ENCODE measurements around the gene HADHA.

The HADHA gene

GRCh38 chr2:26184555-26185303 is 59.7 kb downstream of the HADHA start:
- H3K4ac ChIP-seq (ENCODE audit: low read depth in 1 of 2, low read length in 2 of 2) = peak overlapping the region; percentile 46 to 82
- H4K91ac ChIP-seq (ENCODE audit: low read length) = peak overlapping the region; percentile 74
- no peaks in the 10 kb centered on the region for H3K9me3 ChIP-seq (ENCODE audit: control insufficient read depth, low read length)
- H3K27ac ChIP-seq (ENCODE audit: low read length, poor library complexity, severe bottlenecking) = no peak overlapping the region
- peaks cover 4 to 20% of the 10 kb centered on the region in 2 experiments for H3K36me3 ChIP-seq (ENCODE audit: control insufficient read depth in 1 of 2, insufficient read depth in 2 of 2, low read depth in 1 of 2, low read length in 2 of 2)
- H2BK12ac ChIP-seq (ENCODE audit: low read length in 2 of 2) = peak overlapping the region; percentile 34 to 45
- H3K4me1 ChIP-seq (ENCODE audit: control insufficient read depth, insufficient read depth, low read depth, low read length) = peaks cover 10% of the 10 kb centered on the region
- H3K18ac ChIP-seq (ENCODE audit: low read depth in 1 of 2, low read length in 2 of 2) = peak overlapping the region; percentile 91 to 99
- WGBS = 2% methylated on average over 84 of the region's 114 CpGs
- H2BK120ac ChIP-seq (ENCODE audit: low read depth, low read length) = peak overlapping the region; percentile 67
- peak overlapping the region; percentile 99 for H4K8ac ChIP-seq (ENCODE audit: low read length)
- H3K27me3 ChIP-seq (ENCODE audit: control insufficient read depth in 1 of 2, insufficient read depth in 1 of 2, low read length in 2 of 2) = peaks cover 7 to 24% of the 10 kb centered on the region in 2 experiments
- H3K14ac ChIP-seq (ENCODE audit: low read length in 2 of 2) = peak overlapping the region in 1 of 2 experiments; percentile 98
- no peak overlapping the region for H2BK5ac ChIP-seq (ENCODE audit: low read depth, low read length, poor library complexity, severe bottlenecking)
- peak overlapping the region; percentile 54 for H3K4me2 ChIP-seq (ENCODE audit: low read length, poor library complexity, severe bottlenecking)
- H2AK5ac ChIP-seq (ENCODE audit: low read length, severe bottlenecking) = no peak overlapping the region
- peak overlapping the region in 1 of 2 experiments; percentile 74 for H3K23ac ChIP-seq (ENCODE audit: low read length in 2 of 2)
- H3K4me3 ChIP-seq (ENCODE audit: insufficient read depth in 1 of 2, low read depth in 1 of 2, low read length in 2 of 2) = peak overlapping the region; percentile 43 to 82
- H3K79me1 ChIP-seq (replicated peaks; ENCODE audit: low read length, poor library complexity, severe bottlenecking) = no peaks in the 10 kb centered on the region
- peak overlapping the region; percentile 89 for H3K9ac ChIP-seq (ENCODE audit: low read length)
- H2AFZ ChIP-seq (ENCODE audit: low read depth, low read length) = peak overlapping the region; percentile 99
- peak overlapping the region; percentile 94 for H2BK15ac ChIP-seq (ENCODE audit: low read depth, poor library complexity, severe bottlenecking)
- DNase-seq = peak; percentile 78

- Histone ChIP-seq H2AFZ (ENCODE audit: low read depth, low read length) (peak overlapping the region; percentile 99), H3K27ac (ENCODE audit: low read length, poor library complexity, severe bottlenecking) (no peak overlapping the region), H2AK5ac (ENCODE audit: low read length, severe bottlenecking) (no peak overlapping the region), H3K4me2 (ENCODE audit: low read length, poor library complexity, severe bottlenecking) (no peak overlapping the region), H3K4ac (ENCODE audit: low read depth in 1 of 2, low read length in 2 of 2) (peak overlapping the region in 1 of 2 experiments; percentile 82), H3K9ac (ENCODE audit: low read length) (peak overlapping the region; percentile 76), H2BK15ac (ENCODE audit: low read depth, poor library complexity, severe bottlenecking) (no peak overlapping the region), H3K4me1 (ENCODE audit: control insufficient read depth, insufficient read depth, low read depth, low read length) (peaks cover 16% of the 10 kb centered on the region), H3K18ac (ENCODE audit: low read depth in 1 of 2, low read length in 2 of 2) (peak overlapping the region; percentile 91 to 99), H3K23ac (ENCODE audit: low read length in 2 of 2) (peak overlapping the region in 1 of 2 experiments; percentile 74), H3K79me1 (replicated peaks; ENCODE audit: low read length, poor library complexity, severe bottlenecking) (no peaks in the 10 kb centered on the region), H2BK12ac (ENCODE audit: low read length in 2 of 2) (peak overlapping the region; percentile 34 to 45), H2BK120ac (ENCODE audit: low read depth, low read length) (peak overlapping the region; percentile 67), H4K91ac (ENCODE audit: low read length) (peak overlapping the region; percentile 74), H3K4me3 (ENCODE audit: insufficient read depth in 1 of 2, low read depth in 1 of 2, low read length in 2 of 2) (peak overlapping the region in 1 of 2 experiments; percentile 82), H3K9me3 (ENCODE audit: control insufficient read depth, low read length) (no peaks in the 10 kb centered on the region), H3K14ac (ENCODE audit: low read length in 2 of 2) (peak overlapping the region in 1 of 2 experiments; percentile 98), H3K36me3 (ENCODE audit: control insufficient read depth in 1 of 2, insufficient read depth in 2 of 2, low read depth in 1 of 2, low read length in 2 of 2) (peaks cover 4 to 13% of the 10 kb centered on the region in 2 experiments), H4K8ac (ENCODE audit: low read length) (peak overlapping the region; percentile 99), H2BK5ac (ENCODE audit: low read depth, low read length, poor library complexity, severe bottlenecking) (no peak overlapping the region), H3K27me3 (ENCODE audit: control insufficient read depth in 1 of 2, insufficient read depth in 1 of 2, low read length in 2 of 2) (peaks cover 10 to 28% of the 10 kb centered on the region in 2 experiments)
- WGBS = 63% methylated on average over 33 of the region's 34 CpGs
- no peak for DNase-seq
Measured at GRCh38 chr2:26184121-26184520, 60.3 kb downstream of the HADHA start.

- H4K8ac ChIP-seq (ENCODE audit: low read length) = no peak overlapping the region
- H4K91ac ChIP-seq (ENCODE audit: low read length) = no peak overlapping the region
- peaks cover 10 to 28% of the 10 kb centered on the region in 2 experiments for H3K27me3 ChIP-seq (ENCODE audit: control insufficient read depth in 1 of 2, insufficient read depth in 1 of 2, low read length in 2 of 2)
- no peaks in the 10 kb centered on the region for H3K79me1 ChIP-seq (replicated peaks; ENCODE audit: low read length, poor library complexity, severe bottlenecking)
- no peak overlapping the region for H2BK120ac ChIP-seq (ENCODE audit: low read depth, low read length)
- H3K4me1 ChIP-seq (ENCODE audit: control insufficient read depth, insufficient read depth, low read depth, low read length) = peaks cover 22% of the 10 kb centered on the region
- H3K14ac ChIP-seq (ENCODE audit: low read length in 2 of 2) = no peak overlapping the region
- no peak overlapping the region for H3K18ac ChIP-seq (ENCODE audit: low read depth in 1 of 2, low read length in 2 of 2)
- H2BK12ac ChIP-seq (ENCODE audit: low read length in 2 of 2) = no peak overlapping the region
- H2BK15ac ChIP-seq (ENCODE audit: low read depth, poor library complexity, severe bottlenecking) = peak overlapping the region; percentile 4
- H3K36me3 ChIP-seq (ENCODE audit: control insufficient read depth in 1 of 2, insufficient read depth in 2 of 2, low read depth in 1 of 2, low read length in 2 of 2) = peaks cover 4% of the 10 kb centered on the region in 2 experiments
- no peaks in the 10 kb centered on the region for H3K9me3 ChIP-seq (ENCODE audit: control insufficient read depth, low read length)
- no peak overlapping the region for H3K23ac ChIP-seq (ENCODE audit: low read length in 2 of 2)
- no peak overlapping the region for H2AK5ac ChIP-seq (ENCODE audit: low read length, severe bottlenecking)
- no peak for DNase-seq
- H3K27ac ChIP-seq (ENCODE audit: low read length, poor library complexity, severe bottlenecking) = no peak overlapping the region
- H2AFZ ChIP-seq (ENCODE audit: low read depth, low read length) = no peak overlapping the region
- no peak overlapping the region for H3K4ac ChIP-seq (ENCODE audit: low read depth in 1 of 2, low read length in 2 of 2)
- no peak overlapping the region for H3K4me3 ChIP-seq (ENCODE audit: insufficient read depth in 1 of 2, low read depth in 1 of 2, low read length in 2 of 2)
- no peak overlapping the region for H3K4me2 ChIP-seq (ENCODE audit: low read length, poor library complexity, severe bottlenecking)
- H2BK5ac ChIP-seq (ENCODE audit: low read depth, low read length, poor library complexity, severe bottlenecking) = no peak overlapping the region
- 98% methylated on average over 11 of the region's 11 CpGs for WGBS
- H3K9ac ChIP-seq (ENCODE audit: low read length) = no peak overlapping the region
Measured at GRCh38 chr2:26182887-26183630, 61.4 kb downstream of the HADHA start.

- 94% methylated on average over 5 of the region's 5 CpGs for WGBS
- no peaks in the 10 kb centered on the region for H3K9me3 ChIP-seq (ENCODE audit: control insufficient read depth, low read length)
Measured at GRCh38 chr2:26182441-26182840, 62.0 kb downstream of the HADHA start.

More at GRCh38 chr2:26182441-26182840, 62.0 kb downstream of the HADHA start:
- H3K18ac ChIP-seq (ENCODE audit: low read depth in 1 of 2, low read length in 2 of 2) = no peak overlapping the region
- no peak overlapping the region for H2AK5ac ChIP-seq (ENCODE audit: low read length, severe bottlenecking)
- peaks cover 10 to 28% of the 10 kb centered on the region in 2 experiments for H3K27me3 ChIP-seq (ENCODE audit: control insufficient read depth in 1 of 2, insufficient read depth in 1 of 2, low read length in 2 of 2)
- no peak overlapping the region for H2BK120ac ChIP-seq (ENCODE audit: low read depth, low read length)
- no peak overlapping the region for H2BK15ac ChIP-seq (ENCODE audit: low read depth, poor library complexity, severe bottlenecking)
- no peak overlapping the region for H3K4ac ChIP-seq (ENCODE audit: low read depth in 1 of 2, low read length in 2 of 2)
- H3K4me1 ChIP-seq (ENCODE audit: control insufficient read depth, insufficient read depth, low read depth, low read length) = peaks cover 22% of the 10 kb centered on the region
- H3K36me3 ChIP-seq (ENCODE audit: control insufficient read depth in 1 of 2, insufficient read depth in 2 of 2, low read depth in 1 of 2, low read length in 2 of 2) = peaks cover 0 to 4% of the 10 kb centered on the region in 2 experiments
- no peak overlapping the region for H4K91ac ChIP-seq (ENCODE audit: low read length)
- H3K4me2 ChIP-seq (ENCODE audit: low read length, poor library complexity, severe bottlenecking) = no peak overlapping the region
- H4K8ac ChIP-seq (ENCODE audit: low read length) = no peak overlapping the region
- H3K23ac ChIP-seq (ENCODE audit: low read length in 2 of 2) = no peak overlapping the region
- no peak overlapping the region for H3K4me3 ChIP-seq (ENCODE audit: insufficient read depth in 1 of 2, low read depth in 1 of 2, low read length in 2 of 2)
- no peak overlapping the region for H3K14ac ChIP-seq (ENCODE audit: low read length in 2 of 2)
- DNase-seq = no peak
- H3K9ac ChIP-seq (ENCODE audit: low read length) = no peak overlapping the region
- H3K27ac ChIP-seq (ENCODE audit: low read length, poor library complexity, severe bottlenecking) = no peak overlapping the region
- H2BK12ac ChIP-seq (ENCODE audit: low read length in 2 of 2) = no peak overlapping the region
- H2AFZ ChIP-seq (ENCODE audit: low read depth, low read length) = no peak overlapping the region
- H2BK5ac ChIP-seq (ENCODE audit: low read depth, low read length, poor library complexity, severe bottlenecking) = no peak overlapping the region
- no peaks in the 10 kb centered on the region for H3K79me1 ChIP-seq (replicated peaks; ENCODE audit: low read length, poor library complexity, severe bottlenecking)
